Kidney epithelial cell (primary cell): Measurements from ENCODE around the gene HDAC10. TPM values are rescaled to one million over a fixed set of nuclear protein-coding genes. Genes with fewer than 3 reads are reported as not detected.
"Not testable (repeated sequence)": the region's sequence is repeated elsewhere in the genome, so short reads cannot be mapped to it uniquely, and the experiment has no call there.

Source experiments
- DNase-seq: peaks from one replicate; pipeline ENCODE4 v3.0.0-alpha.2; 2010; ENCODE audit warnings: low read depth
- H3K27me3 ChIP-seq: 2 replicates; pipeline ENCODE4 v1.6.0; 2011; ENCODE audit warnings: low read length; ENCODE audit not compliant: control insufficient read depth, insufficient read depth
- H3K36me3 ChIP-seq: 2 replicates; pipeline ENCODE4 v1.5.1; 2011; ENCODE audit warnings: low read length; ENCODE audit not compliant: control insufficient read depth, insufficient read depth
- H3K4me3 ChIP-seq: 2 replicates; pipeline ENCODE4 v1.5.1; 2011; ENCODE audit warnings: low read depth, mild to moderate bottlenecking, control low read depth, low read length
- CTCF ChIP-seq: IDR thresholded peaks from 2 replicates; pipeline ENCODE4 v1.5.1; 2011; ENCODE audit warnings: mild to moderate bottlenecking, moderate library complexity, low read length, control low read depth, inconsistent platforms; ENCODE audit not compliant: insufficient read depth, poor library complexity, severe bottlenecking
- total RNA-seq: library from RNA; depleted of rRNA; stranded (reverse); fragments of >200 nt; gene quantifications from 2 replicates; pipeline ENCODE4 v1.2.3, GENCODE V29; 2015

Gene HDAC10
- total RNA-seq, 1 donor from 2014 or later = 21.1 TPM

GRCh38 chr22:50205781-50206569 lies 45.1 kb downstream of the HDAC10 start:
- H3K27me3 ChIP-seq = no peaks in the 10 kb centered on the region
- H3K4me3 ChIP-seq = no peak overlapping the region
- no peak for TF ChIP-seq CTCF
- no peak for DNase-seq
- peaks cover 6% of the 10 kb centered on the region for H3K36me3 ChIP-seq

- H3K4me3 ChIP-seq, DNase-seq, H3K36me3 ChIP-seq, H3K27me3 ChIP-seq: not testable (repeated sequence)
Observed at GRCh38 chr22:50204998-50205397, 46.1 kb downstream of the HDAC10 start.

DNA sequence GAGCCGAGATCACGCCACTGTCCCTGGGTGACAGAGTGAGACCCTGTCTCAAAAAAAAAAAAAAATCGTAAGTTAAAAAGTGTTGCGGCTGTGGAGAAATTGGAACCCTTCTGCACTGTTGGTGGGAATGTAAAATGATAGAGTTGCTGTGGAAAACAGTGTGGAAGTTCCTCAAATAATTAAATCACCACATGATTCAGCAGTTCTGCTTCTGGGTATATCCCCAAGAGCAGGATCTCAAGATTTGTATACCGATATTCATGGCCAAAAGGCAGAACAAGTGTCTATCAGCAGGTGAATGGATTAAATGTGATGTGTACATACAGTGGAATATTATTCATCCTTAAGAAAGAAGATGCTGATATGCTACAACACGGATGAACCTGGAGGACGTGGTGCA lies 46.5 kb downstream of the HDAC10 start:
- Histone ChIP-seq H3K4me3 (no peak overlapping the region), H3K27me3 (no peaks in the 10 kb centered on the region), H3K36me3 (no peaks in the 10 kb centered on the region)
- no peak for DNase-seq
- no peak for TF ChIP-seq CTCF

- no peak overlapping the region for H3K4me3 ChIP-seq
- H3K36me3 ChIP-seq = no peaks in the 10 kb centered on the region
- H3K27me3 ChIP-seq = no peaks in the 10 kb centered on the region
- DNase-seq = no peak
- TF ChIP-seq CTCF = no peak
Observed at GRCh38 chr22:50203288-50203687, 47.8 kb downstream of the HDAC10 start.

GRCh38 chr22:50202130-50202666 lies 48.9 kb downstream of the HDAC10 start:
- H3K27me3 ChIP-seq = no peaks in the 10 kb centered on the region
- no peak for DNase-seq
- TF ChIP-seq CTCF = no peak
- H3K4me3 ChIP-seq = peak overlapping the region; percentile 65
- no peaks in the 10 kb centered on the region for H3K36me3 ChIP-seq

DNA sequence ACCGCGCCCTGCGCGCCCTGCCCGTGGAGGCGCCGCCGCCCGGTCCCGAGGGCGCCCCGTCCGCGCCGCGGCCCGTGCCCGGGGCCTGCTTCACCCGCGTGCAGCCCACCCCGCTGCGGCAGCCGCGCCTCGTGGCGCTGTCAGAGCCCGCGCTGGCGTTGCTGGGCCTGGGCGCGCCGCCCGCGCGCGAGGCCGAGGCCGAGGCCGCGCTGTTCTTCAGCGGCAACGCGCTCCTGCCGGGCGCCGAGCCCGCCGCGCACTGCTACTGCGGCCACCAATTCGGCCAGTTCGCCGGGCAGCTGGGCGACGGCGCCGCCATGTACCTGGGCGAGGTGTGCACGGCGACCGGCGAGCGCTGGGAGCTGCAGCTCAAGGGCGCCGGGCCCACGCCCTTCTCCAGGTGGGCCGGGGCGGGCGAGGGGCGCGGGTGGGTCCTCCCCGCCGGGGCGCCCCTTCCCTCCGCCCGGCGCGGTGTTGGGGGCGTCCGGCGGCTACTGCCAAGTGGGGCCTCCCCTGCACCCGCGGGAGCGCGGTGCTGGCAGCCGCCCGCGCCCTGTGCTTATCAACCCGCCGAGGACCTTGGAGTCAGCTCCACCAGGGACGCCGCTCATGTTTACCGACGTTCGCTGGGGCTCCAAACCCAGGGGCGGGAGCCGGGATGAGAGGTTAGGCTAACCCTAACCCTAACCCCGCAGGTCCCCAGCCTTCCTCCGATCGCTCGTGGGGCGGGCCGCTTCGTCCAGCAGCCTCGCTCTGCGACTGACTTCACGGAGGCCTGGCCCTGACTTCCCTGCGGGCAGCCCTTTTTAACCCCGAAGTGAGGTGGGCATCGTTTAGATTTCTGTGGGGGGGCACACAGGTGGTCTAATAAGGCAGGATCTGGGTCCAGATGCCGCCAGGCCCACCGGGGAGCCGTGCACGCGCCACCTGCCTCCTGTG lies 49.6 kb downstream of the HDAC10 start:
- no peaks in the 10 kb centered on the region for H3K27me3 ChIP-seq
- no peaks in the 10 kb centered on the region for H3K36me3 ChIP-seq
- peak overlapping the region; percentile 65 for H3K4me3 ChIP-seq
- DNase-seq = no peak
- no peak for TF ChIP-seq CTCF
